Right lobe of liver (tissue), 4 donors: ENCODE data around the gene ADCY3.

Experiments used
- CTCF ChIP-seq, 4 donors: fragments of 200-600 bp in 3 of 4; fragments of 450-650 bp in 1 of 4; IDR thresholded peaks; one replicate each; pipeline versions ENCODE4 v1.5.1 to v1.8.0; 2016 to 2022; ENCODE audit warnings: antibody characterized with exemption in 4 of 4, mild to moderate bottlenecking in 2 of 4
- POLR2A ChIP-seq: fragments of 450-650 bp; IDR thresholded peaks from one replicate; pipeline ENCODE4 v1.6.1; 2017; ENCODE audit warnings: antibody characterized with exemption, mild to moderate bottlenecking
- donor health status: DM: no; HTN: no; CAD: no.
- donor health status: DM: no; HTN: no; CAD: no.
- donor health status: DM: no; HTN: yes; CAD: no.

GRCh38 chr2:24872344-24873115 is 47.5 kb downstream of the ADCY3 start:
- TF ChIP-seq CTCF (IDR thresholded peaks at IDR 0.05) = no peak
- TF ChIP-seq POLR2A = no peak
